NCI-H1417 treated with DMSO at 0.1 percent for 48 hours (cell line): ENCODE results near the gene CRLF1.
"Not testable (repeated sequence)": the region's sequence is repeated elsewhere in the genome, so short reads cannot be mapped to it uniquely, and the experiment has no call there.

Source experiments
- DNase-seq: peaks from one replicate; lab custom pipeline; 2025; lab: John Stamatoyannopoulos, UW

The CRLF1 gene

DNA sequence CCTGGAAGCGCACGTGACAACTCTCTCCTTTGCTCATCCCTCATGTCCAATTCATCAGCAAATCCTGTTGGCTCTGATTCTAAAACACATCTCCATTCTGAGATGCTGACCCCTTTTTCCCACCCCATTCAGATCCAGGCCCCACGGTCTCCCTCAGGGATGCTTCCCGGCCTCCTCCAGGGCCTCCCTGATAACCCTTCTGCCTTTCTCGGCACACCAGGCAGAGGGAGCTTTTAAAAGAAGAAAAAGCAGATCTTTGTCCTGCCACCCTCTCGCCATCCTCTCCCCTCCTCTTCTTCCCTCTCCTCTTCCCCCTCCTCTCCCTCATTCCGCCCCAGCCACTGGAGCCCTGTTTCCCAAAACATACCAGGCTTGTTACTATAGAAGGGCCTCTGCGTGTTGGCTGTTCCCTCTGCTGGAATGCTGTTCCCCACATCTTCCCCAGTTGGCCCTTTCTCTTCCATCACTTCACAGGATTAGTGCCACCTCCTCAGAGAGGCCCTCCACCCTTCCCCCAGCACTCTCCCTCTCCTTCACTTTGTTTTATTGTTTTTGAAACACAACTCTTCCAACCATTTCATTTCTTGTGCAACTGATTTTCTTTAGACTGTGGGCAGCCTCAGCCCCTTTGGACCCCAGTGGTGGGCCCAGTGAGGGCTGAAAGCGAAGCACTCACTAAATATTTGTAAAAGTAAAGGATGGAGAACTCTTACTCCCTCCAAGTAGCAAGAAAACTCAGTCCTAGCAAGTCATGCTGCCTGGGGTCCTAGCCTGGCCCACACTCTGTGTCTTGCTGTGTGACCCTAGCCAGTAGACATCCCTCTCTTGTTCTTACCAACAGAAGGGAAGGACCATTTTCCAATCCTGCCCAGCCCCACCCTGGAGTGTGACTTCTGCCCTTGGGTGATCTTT, 2.5 kb upstream of the CRLF1 start:
- DNase-seq, result no peak

DNA sequence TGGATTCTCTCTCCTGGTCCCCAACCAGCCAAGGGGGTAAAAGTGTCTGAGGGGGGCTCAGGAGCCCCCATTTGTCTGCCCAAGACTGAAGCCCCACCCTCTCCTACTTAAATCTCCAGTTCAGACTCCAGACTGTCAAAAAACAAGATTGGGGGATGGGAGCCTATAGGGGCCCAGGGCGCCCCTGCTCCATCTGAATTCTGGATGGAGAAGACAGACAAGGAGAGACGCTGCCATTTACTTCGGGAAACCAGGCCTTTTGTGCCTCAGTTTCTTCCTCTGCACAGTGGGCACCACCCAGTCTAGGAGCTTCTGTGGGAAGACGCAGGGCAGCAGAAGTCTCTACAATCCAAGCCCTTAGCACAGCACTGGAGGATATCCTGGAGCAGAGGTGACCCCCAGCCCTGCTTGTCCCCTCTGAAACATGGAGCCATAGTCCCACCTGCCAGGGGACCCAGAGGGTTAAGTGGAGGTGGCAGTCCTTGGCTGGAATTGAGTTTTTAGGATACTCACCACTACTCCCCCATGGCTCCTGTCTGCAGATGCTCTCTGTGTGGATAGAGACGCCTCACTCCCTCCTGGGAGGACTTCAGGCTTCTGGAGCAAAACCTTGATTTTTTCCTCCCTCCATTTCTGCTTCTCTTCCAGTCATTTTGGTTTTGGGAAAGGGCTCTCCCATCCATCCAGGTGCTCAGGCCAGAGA, 1.7 kb upstream of the CRLF1 start:
- no peak for DNase-seq

DNA sequence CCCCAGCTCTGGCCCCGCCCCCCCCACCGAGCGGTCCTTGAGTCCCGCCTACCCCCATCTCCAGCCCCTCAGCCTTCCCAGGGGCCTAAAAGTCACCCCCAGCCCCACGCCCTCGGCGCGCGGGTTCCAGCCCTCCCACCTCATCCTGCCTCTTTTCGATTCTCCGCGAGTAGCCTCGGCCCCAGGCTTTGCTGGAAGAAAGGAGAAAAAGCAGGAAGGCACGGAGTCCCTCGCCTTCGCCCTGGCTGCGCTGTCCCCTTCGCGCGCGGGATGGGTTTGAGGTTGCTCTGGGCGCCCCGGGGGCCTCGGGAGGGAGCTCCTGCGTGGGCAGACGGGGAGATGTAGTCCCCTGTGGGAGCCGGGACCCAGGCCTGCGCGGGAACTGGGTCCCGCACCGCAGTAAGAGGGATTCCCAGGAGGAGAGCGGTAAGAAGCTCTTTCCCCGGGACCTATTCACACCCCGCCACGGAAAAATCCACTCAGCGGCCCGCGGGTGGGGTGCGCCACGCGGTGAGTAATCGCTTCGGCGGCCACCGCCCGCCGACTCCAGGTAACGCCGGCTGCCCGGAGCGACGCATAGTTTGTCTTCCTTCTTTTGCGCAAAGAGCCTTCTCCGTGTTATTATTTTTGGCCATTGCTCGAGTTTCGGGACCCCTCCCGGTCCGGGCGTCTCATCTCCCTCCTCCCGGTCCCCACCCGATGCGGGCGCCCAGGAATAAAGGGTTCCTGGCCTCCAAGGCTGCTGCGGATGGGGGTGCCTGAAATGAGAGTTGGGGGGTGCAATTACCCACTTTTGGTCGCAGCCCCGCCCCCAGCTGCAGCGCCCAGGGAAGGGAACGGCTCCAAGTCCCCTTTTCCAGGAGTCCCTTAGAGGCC, 865 bp upstream of the CRLF1 start:
- no peak for DNase-seq

DNA sequence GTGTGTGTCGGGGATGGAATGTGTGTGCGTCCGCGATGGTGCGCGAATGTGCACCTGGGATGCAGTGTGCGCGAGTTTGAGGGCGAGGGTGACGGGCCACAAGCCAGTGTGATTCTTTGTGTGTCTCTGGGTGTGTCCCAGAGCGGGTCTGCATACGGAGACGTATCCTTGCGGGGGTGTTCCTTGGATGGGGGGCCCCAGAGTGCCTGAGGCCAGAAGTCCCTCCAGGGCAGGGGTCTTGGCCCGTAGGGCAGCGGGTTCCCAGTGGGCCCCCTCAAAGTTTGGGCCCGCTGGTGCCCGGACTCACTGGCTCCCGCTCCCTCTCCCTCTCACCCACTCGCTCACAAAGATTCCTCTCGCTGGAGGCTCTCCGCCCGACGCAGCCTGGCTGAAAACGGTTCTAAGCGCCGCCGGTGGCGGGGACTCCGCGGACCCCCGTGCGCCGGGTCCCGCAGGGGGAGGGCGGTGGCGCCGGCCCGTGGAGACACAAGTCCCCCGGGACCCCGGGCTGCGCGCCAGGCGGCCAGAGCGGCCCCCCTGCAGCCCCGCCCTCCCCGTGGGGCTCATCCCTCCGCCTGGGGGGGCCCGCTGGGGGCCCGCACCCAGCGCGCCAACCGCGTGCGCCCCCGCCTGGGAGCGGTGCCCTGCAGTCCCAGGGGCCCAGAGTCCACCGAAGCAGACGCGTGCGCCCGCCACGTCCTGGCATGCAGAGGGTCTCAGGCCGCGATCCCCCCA, 886 bp downstream of the CRLF1 start:
- DNase-seq, result no peak

DNA sequence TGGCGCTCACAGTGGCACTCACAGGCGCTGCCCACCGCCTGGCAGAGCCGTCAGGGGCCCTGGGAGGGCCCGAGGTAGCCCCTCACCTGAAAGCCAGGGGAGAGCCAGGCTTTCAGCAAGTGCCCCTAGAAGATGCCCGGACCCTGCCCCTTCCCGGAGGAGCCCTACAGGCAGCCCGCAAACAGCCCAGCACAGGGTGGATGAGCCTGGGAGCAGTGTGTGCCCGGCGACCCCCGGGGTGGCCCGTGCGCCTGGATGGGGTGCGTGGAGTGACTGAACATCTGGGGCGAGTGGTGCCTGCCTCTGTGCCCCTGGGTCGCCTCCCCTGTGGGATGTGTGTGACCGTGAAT, 1.4 kb downstream of the CRLF1 start:
- no peak for DNase-seq

DNA sequence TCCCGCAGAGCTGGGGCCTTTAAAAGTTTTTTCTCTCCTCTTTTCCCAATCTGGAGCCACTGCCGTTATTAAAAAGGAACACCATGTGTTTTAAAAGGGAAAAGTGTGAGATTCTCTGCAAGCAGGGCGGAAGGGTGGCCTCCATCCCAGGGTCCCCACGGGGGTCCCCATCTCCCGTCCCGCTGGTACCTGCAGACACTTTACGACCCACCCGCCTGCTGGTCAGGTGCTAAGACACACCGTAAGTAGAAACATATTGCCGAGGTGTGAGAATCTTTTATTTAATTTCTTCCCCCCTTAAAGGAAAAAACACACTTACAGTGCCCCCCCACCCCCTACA, 1.8 kb downstream of the CRLF1 start:
- DNase-seq, result no peak

DNA sequence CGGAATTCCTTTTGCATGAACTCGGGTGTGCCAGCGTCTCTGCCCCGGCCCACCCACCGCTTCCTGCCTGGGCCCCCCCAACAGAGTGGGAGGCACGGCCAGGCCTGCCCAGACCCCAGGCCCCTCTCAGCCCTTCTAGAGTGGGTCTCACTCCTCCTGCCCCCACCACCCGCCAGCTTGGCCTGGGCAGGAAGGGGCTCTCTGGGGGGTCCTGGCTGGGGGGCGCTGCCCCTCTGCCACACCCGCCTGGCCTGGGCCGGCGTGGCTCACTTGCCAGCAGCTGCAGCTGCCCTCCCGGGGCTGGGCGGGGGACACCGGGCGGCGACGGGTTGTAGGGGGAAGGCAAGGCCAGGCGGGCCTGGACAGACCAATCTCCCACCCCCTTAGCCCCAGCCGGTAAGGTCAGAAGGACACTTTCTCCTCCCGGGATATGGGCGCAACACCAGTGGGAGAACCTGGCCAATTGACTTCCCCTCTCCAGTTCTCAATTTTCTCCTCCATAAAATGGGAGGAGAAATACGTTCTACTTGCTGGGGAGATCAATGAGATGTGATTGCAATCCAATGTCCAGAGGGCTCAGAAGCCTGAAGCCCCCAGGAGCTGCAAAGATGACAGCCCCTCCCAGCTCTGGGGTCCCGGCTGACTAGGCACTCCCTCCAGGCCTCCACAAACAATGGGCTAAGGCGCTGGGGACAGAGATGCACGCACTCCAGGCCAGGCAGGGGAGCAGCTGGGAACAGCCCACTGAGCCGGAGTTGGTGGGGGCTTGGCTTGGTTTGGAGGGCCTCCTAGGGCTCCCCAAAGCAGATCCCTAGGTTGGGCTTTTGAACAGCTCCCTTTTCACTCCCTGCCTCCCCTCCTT, 2.4 kb downstream of the CRLF1 start:
- no peak for DNase-seq

DNA sequence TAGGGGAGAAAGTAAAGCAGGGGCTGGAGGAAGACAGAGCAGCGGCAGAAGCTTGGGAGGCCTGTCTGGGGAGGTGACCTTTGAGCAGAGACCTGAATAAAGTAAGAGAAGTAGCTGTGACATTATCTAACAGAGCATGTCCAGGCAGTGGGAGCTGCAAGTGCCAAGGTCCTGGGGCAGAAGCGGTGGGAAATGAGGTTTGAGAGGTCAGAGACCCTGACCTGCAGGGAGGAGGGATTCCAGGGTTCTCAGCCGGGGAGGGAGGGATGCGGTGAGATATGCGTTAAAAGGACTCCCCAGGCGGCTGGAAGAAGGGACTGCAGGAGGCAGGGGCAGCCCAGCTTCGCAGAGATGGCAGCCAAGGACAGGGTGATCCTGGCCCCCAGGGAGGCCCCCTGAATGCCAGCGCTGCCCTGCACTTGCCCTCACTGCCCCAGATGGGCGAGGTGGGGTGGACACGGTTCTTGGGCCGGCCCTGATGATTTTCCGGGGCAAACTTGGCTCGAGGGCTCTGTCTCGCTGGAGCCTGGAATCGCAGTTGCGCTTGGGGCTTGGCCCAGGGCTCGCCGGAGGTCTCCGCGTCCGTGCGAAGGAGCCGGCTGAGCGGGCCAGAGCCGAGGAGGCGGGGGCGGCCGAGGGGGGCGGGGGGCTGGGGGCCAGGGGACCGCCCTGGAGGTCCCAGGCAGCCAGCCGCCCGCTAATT, 3.2 kb downstream of the CRLF1 start:
- DNase-seq, result no peak

DNA sequence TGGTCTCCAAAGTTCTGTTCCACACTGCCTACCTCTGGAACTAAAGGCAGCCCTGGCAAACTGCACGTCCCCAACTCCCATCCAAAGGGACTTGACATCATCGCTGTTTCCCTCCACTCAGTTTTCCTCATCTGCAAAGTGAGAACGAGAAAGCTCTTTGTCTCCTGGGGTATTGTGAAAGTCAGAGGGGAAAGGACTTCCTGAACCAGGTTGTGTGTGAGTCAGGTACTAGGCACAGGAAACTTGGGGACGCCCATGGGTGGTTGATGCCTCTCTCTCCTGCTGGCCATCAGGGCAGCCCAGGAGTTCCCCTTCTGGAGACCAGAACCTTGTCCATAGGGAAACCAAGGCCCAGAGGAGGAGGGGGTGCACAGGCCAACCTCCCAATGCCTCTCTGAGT, 4.7 kb downstream of the CRLF1 start:
- no peak for DNase-seq

DNA sequence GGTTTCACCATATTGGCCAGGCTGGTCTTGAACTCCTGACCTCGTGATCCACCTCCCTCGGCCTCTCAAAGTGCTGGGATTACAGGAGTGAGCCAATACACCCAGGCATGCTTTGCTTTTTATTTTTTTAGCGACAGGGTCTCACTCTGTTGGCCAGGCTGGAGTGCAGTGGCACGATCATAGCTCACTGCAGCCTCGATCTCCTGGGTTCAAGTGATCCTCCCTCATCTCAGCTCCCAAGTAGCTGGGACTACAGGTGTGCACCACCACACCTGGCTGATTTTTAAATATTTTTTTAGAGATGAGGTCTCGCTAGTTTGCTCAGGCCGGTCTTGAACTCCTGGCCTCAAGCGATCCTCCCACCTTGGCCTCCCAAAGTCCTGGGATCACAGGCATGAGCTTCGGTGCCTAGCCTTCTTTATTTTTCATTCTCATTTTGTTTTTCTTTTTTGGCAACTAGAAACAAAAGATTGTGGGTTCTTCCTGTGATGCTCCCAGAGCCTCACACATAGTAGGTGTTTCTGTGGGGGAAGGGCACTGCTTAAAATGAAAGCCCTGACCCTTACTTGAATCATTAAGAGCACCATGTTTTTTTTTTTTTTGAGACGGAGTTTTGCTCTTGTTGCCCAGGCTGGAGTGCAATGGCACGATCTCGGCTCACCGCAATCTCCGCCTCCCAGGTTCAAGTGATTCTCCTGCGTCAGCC, 5.8 kb downstream of the CRLF1 start:
- not testable (repeated sequence) for DNase-seq

DNA sequence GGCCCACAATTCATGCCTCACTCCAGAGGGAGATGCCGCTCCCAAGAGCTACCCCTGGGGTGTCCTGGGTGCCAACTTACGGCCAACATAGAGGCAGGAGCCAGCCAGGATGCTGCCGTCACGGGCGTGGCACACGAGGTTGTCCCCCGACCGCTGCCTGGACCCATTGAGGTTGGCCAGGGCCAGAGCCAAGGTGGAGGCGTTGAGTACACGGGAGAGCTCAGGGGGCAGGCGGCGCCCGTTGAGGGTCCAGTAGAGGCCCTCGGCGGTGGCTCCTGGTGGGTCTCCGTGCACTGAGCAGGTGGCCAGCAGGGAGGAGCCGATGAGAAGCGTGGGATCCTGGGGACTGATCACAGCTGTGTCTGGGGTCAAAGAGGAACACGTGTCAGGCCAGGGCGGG, 7.1 kb downstream of the CRLF1 start:
- DNase-seq, result no peak

DNA sequence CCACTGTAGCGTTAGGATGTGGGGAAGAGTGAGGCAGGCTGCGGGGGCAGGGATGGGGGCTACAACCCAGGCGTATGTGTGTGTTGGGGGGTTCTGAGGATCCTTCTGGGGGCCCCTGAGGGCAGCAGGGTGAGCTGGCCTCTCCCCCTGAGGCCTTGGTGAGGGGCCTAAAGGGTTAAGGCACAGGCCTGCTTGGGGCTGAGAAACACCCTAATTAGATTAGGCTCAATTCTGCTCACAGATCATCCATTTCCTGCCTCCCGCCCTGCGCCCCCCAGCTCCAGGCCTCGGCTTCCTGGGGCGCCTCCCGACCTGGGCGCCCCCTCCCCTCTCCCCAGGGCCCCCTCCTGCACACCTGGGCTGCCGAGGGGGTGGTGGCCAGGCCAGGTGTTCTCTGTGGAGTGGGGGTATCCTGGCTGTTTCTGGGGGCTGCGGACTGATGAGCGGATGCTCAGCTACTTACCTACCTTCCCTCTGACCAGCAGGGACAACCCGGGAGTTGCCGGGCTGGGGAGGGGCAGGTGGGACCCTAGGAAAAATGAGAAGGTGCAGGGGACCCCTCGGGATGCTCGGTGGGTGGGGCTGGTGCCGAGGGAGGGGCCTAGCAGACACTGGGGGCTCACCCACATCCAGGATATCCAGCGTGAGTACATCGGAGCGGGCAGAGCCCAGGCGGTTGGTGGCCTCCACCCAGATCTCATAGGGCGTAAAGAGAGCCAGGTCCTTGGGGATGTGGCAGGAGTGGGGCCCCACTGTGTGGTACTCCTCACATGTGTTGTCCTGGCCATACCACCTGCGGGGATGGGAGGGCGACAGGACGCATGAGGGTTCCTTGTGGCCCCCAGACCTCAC, 8.6 kb downstream of the CRLF1 start:
- no peak for DNase-seq

DNA sequence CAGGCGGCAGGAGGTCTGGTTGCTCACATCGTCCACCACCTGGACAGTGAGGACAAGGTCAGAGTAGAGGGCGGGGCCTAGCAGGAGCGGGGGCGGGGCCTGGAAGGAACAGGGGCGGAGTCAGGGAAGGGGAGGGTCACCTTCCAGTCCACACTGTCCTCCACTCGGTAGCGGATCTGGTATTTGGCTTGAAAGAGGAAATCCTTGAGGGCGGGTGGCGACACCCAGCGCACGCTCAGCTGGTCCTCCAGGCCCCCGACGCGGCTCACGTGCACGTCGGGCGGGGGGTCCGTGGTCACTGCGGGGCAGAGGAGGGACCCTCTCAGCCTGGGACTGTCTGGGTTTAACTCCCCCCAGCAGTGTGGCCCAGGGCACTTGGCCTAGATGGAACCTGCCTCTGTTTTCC, 9.8 kb downstream of the CRLF1 start:
- no peak for DNase-seq

DNA sequence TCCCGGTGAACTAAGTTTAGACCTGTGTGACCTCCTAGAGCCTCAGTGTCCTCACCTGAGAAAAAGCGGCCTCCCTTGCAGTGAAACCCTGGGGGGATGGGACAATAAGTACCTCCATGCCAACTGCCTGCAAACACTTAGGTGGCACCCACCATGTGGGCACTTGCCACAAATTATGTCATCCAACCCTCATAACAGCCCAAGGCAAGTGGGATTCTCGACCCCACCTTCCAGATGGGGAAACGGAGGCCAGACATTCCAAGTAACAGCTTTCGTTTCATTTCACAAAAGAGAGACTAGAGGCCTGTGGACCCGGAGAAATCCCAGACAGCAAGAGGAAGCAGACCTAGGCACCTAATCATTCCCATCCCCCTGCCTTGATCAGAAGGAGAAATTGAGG, 11.1 kb downstream of the CRLF1 start:
- DNase-seq, result no peak

DNA sequence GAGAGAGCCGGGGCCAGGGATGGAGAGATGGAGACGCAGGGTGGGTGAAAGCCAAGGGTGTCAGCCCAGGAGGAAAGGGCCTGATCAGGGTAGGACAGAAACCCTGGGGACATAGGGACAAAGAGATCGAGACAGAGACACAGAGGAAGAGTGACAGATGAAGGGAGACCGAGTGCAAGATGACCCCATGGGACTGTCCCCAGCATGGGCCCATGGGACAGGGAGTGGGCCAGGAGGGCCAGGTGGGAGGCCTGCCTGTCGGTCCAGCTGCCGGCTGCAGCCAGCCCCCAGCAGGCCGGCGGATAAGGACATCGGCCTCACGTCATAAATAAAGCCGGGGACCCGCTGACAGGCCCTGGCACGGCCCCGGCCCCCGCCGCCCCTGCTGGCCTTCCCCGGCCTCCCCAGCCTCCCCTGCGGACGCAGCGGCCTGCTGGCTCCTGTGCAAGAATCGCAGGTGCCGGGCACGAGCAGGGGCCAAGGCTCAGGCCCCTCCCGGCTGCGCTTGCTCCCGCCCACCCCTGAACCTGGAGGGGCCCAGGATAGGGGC, 11.7 kb downstream of the CRLF1 start:
- no peak for DNase-seq

DNA sequence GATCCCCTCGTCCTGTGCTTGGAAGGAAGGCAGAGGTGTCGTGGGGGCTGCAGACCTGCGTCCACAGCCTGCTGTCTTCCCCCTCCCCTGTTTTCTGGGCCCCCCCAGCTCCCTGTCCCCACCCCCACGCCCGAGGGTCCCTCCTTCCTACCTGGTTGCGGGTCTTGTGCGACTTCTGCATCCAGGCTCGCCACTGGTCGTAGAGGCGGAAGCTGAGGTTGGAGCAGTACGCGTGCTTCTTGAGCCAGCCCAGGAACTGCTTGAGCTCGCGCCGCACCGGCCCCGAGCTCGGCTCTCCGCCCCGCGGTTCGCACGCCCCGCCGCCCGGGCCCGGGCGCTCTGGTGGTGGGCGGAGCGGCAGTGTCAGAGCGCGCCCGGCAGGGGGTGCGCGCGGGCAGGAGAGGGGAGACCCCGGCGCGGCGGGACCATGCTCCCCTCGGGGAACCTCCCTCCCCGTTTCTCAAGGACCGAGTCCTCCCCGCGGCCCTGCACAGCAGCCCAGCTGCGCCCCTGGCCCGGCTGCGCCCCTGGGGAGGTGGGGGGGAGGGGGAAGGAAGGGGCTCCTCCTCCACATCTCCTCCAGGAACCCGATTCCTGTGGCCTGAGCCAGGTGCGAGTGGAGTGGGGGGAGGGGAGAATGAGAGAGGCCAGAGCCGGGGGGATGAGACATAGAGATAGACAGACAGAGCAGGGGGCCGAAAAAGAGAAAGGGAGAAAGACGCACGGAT, 12.3 kb downstream of the CRLF1 start:
- no peak for DNase-seq

DNA sequence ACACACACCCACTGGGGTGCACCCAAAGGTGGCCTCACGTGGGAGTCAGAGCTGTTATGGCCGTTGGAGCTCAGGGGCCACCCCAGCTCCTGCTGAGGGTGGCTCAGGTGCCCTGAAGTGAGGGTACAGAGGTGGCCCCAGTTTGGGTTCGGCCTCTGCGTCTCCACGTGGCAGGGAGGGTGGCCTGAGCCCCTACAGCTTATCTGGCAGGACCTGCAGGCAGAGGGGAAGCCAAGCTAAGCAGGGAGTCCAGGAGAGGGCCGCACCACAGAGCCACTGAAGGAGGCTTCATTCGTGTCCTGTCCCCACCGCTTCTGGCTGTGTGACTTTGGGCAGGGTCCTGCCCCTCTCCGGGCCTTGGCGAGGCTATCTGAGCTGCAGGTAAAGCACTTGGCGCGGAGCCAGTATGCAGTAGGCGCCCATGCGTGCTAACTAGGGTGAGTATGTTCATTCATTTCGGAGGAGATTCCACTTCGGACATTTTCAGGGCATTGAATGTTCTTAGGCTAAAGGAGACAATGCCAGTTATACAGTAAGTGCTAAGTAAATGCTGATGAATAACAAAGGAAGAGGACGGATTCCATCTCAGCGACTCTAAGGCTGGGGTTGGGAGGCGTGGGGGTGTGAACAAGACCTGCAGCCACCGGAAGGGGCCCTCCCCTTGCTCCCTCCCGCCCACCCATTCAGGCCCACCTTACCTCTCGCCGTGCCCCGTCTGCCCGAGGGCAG, 13.1 kb downstream of the CRLF1 start:
- DNase-seq, result no peak
